DOHH2 (cell line): Measurements from ENCODE around the gene C6orf62.
"Not testable (repeated sequence)": the region's sequence is repeated elsewhere in the genome, so short reads cannot be mapped to it uniquely, and the experiment has no call there.

Experiments used
- H3F3A ChIP-seq: fragments of 200-600 bp; sonication (generic), shearing (Covaris generic); 2 replicates; pipeline ENCODE4 v1.6.0; 2016; ENCODE audit warnings: antibody characterized with exemption, mild to moderate bottlenecking; ENCODE audit not compliant: control insufficient read depth, insufficient read depth
- H3K27ac ChIP-seq: fragments of 200-600 bp; sonication (generic); 2 replicates; pipeline ENCODE4 v1.5.1; 2014; ENCODE audit warnings: low read depth, mild to moderate bottlenecking, low read length, moderate library complexity
- H3K27me3 ChIP-seq: fragments of 200-600 bp; sonication (generic); 2 replicates; pipeline ENCODE4 v1.6.1; 2014; ENCODE audit warnings: mild to moderate bottlenecking, low read length, mixed read lengths; ENCODE audit not compliant: control insufficient read depth
- H3K36me3 ChIP-seq: fragments of 200-600 bp; sonication (generic); 2 replicates; pipeline ENCODE4 v1.6.1; 2014; ENCODE audit warnings: mild to moderate bottlenecking, low read length, moderate library complexity, mixed read lengths; ENCODE audit not compliant: control insufficient read depth
- H3K4me1 ChIP-seq: fragments of 200-600 bp; sonication (generic); 2 replicates; pipeline ENCODE4 v1.6.1; 2014; ENCODE audit warnings: mild to moderate bottlenecking, low read length, mixed read lengths; ENCODE audit not compliant: control insufficient read depth
- H3K4me2 ChIP-seq: fragments of 200-600 bp; sonication (generic); 2 replicates; pipeline ENCODE4 v1.6.0; 2014; ENCODE audit warnings: mild to moderate bottlenecking, low read length, moderate library complexity
- H3K4me3 ChIP-seq: fragments of 200-600 bp; sonication (generic); 2 replicates; pipeline ENCODE4 v1.5.1; 2014; ENCODE audit warnings: mild to moderate bottlenecking, low read length, mixed read lengths
- H3K79me2 ChIP-seq: fragments of 200-600 bp; sonication (generic); 2 replicates; pipeline ENCODE4 v1.6.1; 2014; ENCODE audit warnings: mild to moderate bottlenecking, low read length, mixed read lengths; ENCODE audit not compliant: control insufficient read depth
- H3K9me2 ChIP-seq: fragments of 200-600 bp; sonication (generic); replicated peaks from 2 replicates; pipeline ENCODE4 v1.6.1; 2014; ENCODE audit warnings: mild to moderate bottlenecking, low read length, mixed read lengths; ENCODE audit not compliant: control insufficient read depth
- H3K9me3 ChIP-seq: fragments of 200-600 bp; sonication (generic); 2 replicates; pipeline ENCODE4 v1.6.1; 2014; ENCODE audit warnings: antibody characterized with exemption, low read length, mixed read lengths; ENCODE audit not compliant: control insufficient read depth, insufficient read depth
- H4K20me1 ChIP-seq: fragments of 200-600 bp; sonication (generic); 2 replicates; pipeline ENCODE4 v1.6.0; 2014; ENCODE audit warnings: low read depth, mild to moderate bottlenecking, antibody characterized with exemption, low read length, moderate library complexity; ENCODE audit not compliant: control insufficient read depth, insufficient read depth
- CTCF ChIP-seq: fragments of 200-600 bp; sonication (generic); IDR thresholded peaks from one replicate; pipeline ENCODE4 v1.5.1; 2014; ENCODE audit warnings: antibody characterized with exemption, mild to moderate bottlenecking, low read depth, low read length; ENCODE audit not compliant: poor library complexity, severe bottlenecking
- EZH2phosphoT487 ChIP-seq: fragments of 200-600 bp; sonication (generic); IDR thresholded peaks from 2 replicates; pipeline ENCODE4 v1.6.1; 2017; ENCODE audit warnings: borderline replicate concordance, mild to moderate bottlenecking, antibody characterized with exemption, low read length, moderate library complexity, mixed read lengths

C6orf62 gene

GRCh38 chr6:24760210-24760609 lies 41.3 kb upstream of the C6orf62 start:
- TF ChIP-seq CTCF (no peak), EZH2phosphoT487 (no peak)
- no peaks in the 10 kb centered on the region for H3K79me2 ChIP-seq
- H3K27ac ChIP-seq = no peak overlapping the region
- H3K4me3 ChIP-seq = no peak overlapping the region
- no peak overlapping the region for H3K4me2 ChIP-seq
- peaks cover 8% of the 10 kb centered on the region for H3K4me1 ChIP-seq
- no peaks in the 10 kb centered on the region for H3F3A ChIP-seq
- H3K36me3 ChIP-seq = no peaks in the 10 kb centered on the region
- no peaks in the 10 kb centered on the region for H3K27me3 ChIP-seq
- no peaks in the 10 kb centered on the region for H4K20me1 ChIP-seq
- no peaks in the 10 kb centered on the region for H3K9me3 ChIP-seq
- no peaks in the 10 kb centered on the region for H3K9me2 ChIP-seq

DNA sequence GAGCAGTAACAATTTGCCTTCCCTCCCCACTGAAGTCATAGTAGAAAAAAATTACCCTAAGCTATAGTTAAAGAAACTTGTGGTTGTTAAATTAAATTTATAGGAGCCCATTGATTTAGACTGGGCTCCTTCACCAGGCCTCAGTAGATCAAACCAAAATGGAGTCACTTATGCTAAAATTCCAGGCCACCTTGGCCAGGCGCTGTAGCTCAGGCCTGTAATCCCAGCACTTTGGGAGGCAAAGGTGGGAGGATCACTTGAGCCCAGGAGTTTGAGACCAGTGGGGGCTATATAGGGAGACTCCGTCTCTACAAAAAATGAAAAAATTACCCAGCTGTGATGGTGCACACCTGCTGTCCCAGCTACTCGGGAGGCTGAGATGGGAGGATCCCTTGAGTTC lies 40.8 kb upstream of the C6orf62 start:
- Histone ChIP-seq H3K27ac (no peak overlapping the region), H4K20me1 (no peaks in the 10 kb centered on the region), H3K9me3 (0 out of 2 replicates have a peak, but pooled peaks cover under 1% of the 10 kb centered on the region), H3F3A (no peaks in the 10 kb centered on the region), H3K4me3 (no peak overlapping the region), H3K4me2 (no peak overlapping the region), H3K79me2 (no peaks in the 10 kb centered on the region), H3K9me2 (no peaks in the 10 kb centered on the region), H3K4me1 (peaks cover 8% of the 10 kb centered on the region), H3K36me3 (no peaks in the 10 kb centered on the region), H3K27me3 (no peaks in the 10 kb centered on the region)
- TF ChIP-seq CTCF = no peak
- no peak for TF ChIP-seq EZH2phosphoT487

DNA sequence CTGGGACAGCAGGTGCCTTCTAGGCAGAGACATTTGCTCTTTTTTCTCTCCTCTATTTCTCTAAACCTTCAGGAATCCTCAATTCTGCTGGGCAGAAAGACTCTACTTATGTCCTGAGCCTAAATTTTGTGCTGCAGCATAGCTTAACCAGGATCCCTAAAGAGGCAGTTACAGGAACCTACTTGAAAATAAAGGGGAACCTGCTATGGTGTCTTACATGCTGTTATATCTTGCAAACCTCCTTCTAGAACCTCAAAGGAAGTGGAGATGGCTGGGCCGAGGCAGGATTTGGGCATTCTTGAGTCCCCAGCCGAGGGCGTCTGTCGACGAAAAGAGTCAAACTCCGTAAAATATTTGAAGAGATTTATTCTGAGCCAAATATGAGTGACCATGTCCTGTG lies 38.7 kb upstream of the C6orf62 start:
- no peaks in the 10 kb centered on the region for H3K9me2 ChIP-seq
- 0 out of 2 replicates have a peak, but pooled peaks cover 3% of the 10 kb centered on the region for H3K9me3 ChIP-seq
- H3K4me1 ChIP-seq = peaks cover 8% of the 10 kb centered on the region
- no peak overlapping the region for H3K4me3 ChIP-seq
- H3K79me2 ChIP-seq = no peaks in the 10 kb centered on the region
- no peaks in the 10 kb centered on the region for H3K36me3 ChIP-seq
- no peak overlapping the region for H3K4me2 ChIP-seq
- no peak overlapping the region for H3K27ac ChIP-seq
- H3K27me3 ChIP-seq = no peaks in the 10 kb centered on the region
- no peaks in the 10 kb centered on the region for H3F3A ChIP-seq
- no peaks in the 10 kb centered on the region for H4K20me1 ChIP-seq
- TF ChIP-seq EZH2phosphoT487 (no peak), CTCF (no peak)

- TF ChIP-seq CTCF = no peak
- TF ChIP-seq EZH2phosphoT487 = no peak
- H3K4me2 ChIP-seq = no peak overlapping the region
- no peaks in the 10 kb centered on the region for H4K20me1 ChIP-seq
- no peaks in the 10 kb centered on the region for H3K4me1 ChIP-seq
- H3K36me3 ChIP-seq = no peaks in the 10 kb centered on the region
- no peaks in the 10 kb centered on the region for H3K9me2 ChIP-seq
- H3K27me3 ChIP-seq = no peaks in the 10 kb centered on the region
- H3K79me2 ChIP-seq = no peaks in the 10 kb centered on the region
- H3K9me3 ChIP-seq = 0 out of 2 replicates have a peak, but pooled peaks cover 3% of the 10 kb centered on the region
- H3F3A ChIP-seq = no peaks in the 10 kb centered on the region
- no peak overlapping the region for H3K4me3 ChIP-seq
- no peak overlapping the region for H3K27ac ChIP-seq
Observed at GRCh38 chr6:24755279-24755678, 36.3 kb upstream of the C6orf62 start.

DNA sequence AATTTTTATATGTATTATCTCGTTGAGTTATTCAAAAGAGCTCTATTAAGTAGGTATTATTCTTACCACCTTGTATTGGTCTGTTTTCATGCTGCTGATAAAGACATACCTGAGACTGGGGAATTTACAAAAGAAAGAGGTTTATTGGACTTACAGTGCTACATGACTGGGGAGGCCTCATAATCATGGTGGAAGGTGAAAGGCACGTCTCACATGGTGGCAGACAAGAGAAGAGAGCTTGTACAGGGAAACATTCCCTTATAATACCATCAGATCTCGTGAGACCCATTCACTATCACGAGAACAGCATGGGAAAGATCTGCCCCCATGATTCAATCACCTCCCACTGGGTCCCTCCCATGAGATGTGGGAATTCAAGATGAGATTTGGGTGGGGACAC lies 35.4 kb upstream of the C6orf62 start:
- not testable (repeated sequence) for H3K27ac ChIP-seq, H3K4me2 ChIP-seq, H3F3A ChIP-seq, H4K20me1 ChIP-seq, H3K9me2 ChIP-seq, H3K4me1 ChIP-seq, H3K36me3 ChIP-seq, H3K79me2 ChIP-seq, H3K9me3 ChIP-seq, H3K27me3 ChIP-seq, H3K4me3 ChIP-seq
